GM19099 (cell line): Measurements from ENCODE around the gene FLOT1.

Experiments used
- POLR2A ChIP-seq: IDR thresholded peaks from 3 replicates; pipeline ENCODE4 v1.6.1; 2011; ENCODE audit warnings: low read depth; ENCODE audit not compliant: insufficient read length; ENCODE audit errors: extremely low read depth

FLOT1 gene

DNA sequence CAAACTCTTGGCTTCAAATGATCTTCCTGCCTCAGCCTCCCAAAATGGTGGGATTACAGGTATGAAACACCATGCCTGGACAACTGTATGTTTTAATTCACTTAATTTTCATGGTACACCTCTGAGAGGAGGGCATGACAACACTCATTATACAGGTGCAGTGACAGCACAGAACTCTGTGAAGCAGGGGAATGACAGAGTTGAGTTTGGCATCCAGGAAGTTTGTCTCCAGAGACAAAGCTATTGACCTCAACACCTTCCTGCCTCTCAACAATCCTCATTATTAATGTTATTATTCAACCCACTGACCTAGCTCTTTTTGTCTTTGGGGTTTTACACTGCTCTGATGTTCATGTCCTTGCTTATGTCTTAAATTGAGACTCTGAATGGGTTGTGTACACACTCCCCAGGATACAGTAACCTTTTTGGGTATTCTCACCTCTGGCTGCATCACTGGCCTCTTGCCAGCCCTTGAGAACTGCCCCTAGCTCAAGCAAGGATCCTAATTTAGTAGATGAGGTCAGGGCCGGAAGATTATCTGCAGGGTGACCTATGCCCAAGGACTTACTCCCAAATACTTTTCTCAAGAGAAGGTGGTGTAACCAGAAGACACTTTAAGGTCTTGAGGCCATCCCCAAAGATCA lies 14.9 kb upstream of the FLOT1 start:
- no peak for TF ChIP-seq POLR2A

DNA sequence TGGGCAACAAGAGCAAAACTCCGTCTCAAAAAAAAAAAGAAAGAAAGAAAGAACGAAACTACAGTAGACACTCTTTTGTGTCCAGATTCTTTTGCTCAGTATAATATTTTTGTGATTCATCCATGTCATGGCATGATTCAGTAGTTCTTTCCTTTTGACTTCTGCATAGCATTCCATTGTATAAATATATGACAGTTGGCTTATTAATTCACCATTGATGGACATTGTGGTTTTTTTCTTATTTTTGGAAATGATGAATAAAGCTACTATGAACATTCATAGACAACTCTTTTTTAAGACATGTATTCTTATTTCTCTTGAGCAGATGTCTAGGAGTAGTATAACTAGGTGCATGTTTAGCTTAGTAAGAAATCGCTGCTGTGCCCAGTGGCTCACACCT lies 12.1 kb upstream of the FLOT1 start:
- no peak for TF ChIP-seq POLR2A

DNA sequence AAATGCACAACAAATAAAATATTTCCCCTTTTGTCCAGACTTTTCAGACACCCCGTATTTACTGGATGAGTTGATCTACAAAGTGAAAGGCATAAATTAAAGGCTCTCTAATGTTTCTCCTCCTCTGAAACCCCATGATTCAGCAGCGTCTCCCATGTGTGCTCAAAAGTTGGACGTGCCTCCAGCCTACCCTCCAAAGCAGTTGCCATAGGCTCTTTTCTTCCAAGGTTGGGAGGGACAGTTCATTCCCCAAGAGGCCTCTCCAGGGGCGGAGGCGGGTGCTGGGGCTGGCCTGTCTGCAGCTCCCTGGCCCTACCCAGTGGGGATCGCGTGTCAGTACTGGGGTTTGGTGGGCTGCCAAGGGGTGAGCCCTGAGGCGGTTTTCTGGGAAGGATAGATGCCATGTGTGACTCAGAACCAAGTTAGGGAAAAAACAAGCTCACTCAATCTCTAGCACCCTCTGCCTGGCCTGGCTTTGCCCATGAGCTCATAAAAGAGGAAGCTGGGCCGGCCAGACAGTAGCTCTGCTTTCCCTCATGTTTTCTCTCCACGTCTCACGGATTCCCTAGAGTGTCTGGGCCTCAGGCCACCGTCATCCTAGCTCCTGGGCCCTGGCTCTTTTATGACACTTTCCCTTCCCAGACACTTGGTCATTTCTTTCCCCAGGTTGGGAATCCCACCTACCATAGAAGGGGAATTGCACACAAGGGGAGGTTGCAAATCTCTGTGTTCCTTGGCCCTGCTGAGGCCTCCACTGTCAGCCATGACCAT lies 9.9 kb upstream of the FLOT1 start:
- TF ChIP-seq POLR2A = no peak

DNA sequence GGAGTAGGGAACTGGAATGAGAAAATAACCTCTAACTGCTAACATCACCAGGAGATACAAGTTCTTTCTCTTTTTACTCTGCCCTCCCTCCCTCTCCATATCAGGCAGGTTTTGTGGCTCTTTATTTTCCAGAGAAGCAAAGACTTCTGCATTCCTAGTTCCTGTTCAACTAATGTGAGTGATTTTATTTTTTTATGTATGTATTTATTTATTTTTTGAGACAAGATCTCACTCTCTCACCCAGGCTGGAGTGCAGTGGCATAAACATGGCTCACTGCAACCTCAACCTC lies 7.8 kb upstream of the FLOT1 start:
- TF ChIP-seq POLR2A = no peak

DNA sequence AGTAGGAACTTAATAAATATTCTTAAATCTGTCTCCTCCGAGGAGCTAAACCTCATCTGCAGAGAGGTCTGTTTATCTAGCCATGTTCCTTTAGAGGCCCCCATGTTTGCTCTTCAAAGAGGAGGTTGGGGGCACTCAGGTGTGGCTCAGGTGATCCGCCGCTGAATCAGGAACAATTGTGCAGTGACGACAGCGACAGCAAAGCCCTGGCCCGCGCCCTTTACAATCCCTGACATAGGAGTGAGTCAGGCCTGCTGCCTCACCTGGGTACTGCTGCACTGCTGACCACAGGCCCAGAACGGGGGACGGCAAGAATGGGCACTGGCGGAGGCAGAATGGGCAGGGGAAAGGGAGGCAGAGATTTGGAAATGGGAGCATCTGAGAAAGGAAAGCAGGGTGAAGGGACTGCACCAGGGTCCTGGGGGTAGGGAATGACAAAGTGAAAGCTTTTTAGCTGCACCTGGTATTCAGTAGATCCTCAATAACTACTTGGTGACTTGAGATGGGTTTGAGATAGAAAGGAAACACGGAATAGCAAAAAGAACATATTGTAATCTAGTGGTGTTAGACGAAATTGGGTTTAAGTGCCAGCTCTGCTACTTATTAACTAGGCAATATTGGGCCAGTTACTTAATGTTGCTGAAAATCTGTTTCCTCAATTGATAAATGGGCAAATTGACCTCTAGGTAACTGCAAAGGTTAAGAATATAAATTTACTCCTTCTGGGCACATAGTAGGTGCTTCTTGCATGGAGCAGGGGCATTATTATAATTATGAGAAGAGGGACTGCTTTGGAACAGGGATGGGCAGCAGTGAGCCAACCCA lies 7.3 kb upstream of the FLOT1 start:
- no peak for TF ChIP-seq POLR2A

DNA sequence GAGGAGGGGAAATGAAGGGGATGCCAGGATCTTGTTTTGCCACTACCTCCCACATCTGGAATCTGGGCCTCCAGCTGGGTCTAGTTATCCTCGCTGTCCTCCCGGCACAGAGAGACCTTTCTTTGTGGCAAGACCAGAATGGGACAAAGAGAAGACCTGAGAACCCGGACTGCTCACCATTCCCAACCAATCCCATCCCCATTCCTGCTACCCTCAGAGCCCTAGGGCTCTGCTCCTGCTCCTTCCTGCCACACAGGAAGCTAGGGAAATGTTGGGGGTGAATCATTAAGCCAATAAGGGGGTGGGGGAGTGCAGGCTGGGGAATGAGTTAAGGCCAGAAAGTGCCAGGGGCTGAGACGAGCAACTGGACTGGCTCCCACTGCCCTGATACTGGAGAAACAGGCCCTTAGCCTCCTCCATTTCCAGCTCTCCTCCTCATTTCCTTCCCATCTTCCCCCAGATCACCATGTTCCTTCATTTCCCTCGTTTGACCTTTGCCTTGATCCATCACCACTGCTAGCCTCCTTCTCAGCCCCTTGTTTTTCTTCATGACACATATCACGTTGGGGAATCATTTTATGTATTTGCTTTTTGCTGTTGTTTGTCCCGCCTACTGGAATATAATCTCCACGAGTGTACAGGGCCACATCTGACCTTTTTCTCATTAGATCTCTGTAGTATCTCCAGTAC lies 6.5 kb upstream of the FLOT1 start:
- no peak for TF ChIP-seq POLR2A

DNA sequence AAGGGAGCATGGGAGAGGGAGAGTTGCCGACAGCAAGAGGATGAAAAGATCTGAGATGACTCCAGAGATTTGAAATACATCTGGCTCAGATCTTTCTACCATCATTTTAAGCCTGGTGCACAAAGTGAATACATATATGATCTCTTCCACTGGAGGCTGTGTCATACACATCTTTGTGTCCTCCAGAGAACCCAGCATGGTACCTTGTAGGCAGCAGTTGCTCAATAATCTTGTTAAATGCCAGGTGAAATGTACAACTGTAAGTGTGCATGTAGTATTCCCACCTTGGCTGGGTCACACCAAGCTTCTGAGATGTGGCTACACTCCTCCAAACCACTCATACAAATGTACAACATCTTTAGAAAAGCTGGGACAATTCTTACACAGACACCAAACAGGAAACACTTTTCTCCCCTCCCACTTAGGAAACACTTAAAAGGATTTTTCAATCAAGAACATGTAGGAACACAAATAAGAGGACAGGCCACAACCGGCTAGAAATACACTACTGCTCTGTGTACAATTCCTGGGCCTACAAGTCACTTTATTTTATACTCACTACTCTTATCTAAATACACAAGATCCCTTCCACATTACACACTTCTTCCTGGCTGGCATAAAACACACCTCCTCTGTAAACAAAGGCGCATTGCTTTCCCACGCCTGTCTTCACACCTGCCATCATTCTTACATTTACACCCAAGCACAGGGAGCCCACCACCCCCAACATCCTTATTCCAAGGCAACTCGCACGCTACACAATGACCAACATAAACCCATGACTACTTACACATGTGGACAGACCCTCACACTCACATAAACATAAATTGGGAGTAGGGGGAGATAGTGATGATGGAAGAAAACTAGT lies 5.6 kb upstream of the FLOT1 start:
- no peak for TF ChIP-seq POLR2A

DNA sequence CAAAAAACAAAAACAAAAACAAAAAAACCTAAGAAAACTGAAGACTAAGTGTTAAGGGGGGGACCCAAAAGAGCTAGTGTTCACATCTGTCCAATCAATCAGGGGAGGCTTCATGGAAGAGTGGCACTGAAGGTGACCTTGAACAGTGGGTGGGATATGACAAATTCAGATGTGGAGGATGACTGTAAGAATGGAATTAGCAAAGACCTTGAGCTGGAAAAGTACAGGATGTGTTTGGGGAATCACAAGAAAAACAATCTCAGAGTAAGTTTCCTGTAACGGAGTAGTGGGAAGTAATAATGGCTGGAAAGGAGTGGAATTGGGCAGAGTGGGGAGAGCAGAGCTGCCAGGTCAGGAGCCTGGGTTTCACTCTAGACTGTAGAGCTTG lies 4.8 kb upstream of the FLOT1 start:
- no peak for TF ChIP-seq POLR2A

DNA sequence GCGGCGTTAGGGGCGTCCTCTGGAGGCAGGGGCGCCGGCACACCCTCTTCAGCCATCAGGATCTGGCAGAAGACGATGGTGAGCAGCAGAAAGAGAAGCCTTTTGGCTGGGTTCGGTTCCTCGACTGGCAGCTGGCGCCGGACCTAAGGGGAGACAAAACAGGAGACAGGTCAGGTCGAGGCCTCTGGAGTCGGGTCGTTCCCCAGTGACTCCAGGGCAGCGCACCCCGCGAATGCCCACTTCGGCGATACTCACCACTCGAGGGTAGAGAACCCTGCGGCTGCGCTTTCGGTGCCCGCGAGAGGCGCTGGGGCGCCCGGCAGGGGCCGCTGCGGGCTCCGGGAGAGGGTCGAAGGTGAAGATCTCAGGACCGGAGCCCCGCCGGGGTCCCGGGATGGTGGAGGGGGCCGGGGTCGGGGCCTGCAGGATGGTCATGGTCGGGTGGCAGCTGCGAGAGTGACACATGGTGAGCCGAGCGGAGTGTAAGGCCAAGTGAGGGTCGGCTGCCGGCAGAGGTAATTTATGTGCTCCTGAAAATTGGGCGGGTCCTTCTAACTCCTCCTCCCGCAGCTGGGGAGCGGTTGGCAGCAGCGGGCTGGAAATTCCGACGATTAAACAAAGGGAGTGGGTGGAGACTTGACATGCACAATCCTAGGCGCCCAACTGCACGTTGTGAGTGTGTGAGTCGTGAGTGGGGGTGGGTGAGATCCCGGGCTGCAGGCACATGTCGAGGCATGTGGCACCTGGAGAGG lies 1.7 kb upstream of the FLOT1 start, which contains the start of gene IER3:
IER3 (minus strand) TSS at position 494 of the 752 bp plus-strand sequence; CDS start at position 465, 29 bp downstream.
- peak; percentile 99 for TF ChIP-seq POLR2A

DNA sequence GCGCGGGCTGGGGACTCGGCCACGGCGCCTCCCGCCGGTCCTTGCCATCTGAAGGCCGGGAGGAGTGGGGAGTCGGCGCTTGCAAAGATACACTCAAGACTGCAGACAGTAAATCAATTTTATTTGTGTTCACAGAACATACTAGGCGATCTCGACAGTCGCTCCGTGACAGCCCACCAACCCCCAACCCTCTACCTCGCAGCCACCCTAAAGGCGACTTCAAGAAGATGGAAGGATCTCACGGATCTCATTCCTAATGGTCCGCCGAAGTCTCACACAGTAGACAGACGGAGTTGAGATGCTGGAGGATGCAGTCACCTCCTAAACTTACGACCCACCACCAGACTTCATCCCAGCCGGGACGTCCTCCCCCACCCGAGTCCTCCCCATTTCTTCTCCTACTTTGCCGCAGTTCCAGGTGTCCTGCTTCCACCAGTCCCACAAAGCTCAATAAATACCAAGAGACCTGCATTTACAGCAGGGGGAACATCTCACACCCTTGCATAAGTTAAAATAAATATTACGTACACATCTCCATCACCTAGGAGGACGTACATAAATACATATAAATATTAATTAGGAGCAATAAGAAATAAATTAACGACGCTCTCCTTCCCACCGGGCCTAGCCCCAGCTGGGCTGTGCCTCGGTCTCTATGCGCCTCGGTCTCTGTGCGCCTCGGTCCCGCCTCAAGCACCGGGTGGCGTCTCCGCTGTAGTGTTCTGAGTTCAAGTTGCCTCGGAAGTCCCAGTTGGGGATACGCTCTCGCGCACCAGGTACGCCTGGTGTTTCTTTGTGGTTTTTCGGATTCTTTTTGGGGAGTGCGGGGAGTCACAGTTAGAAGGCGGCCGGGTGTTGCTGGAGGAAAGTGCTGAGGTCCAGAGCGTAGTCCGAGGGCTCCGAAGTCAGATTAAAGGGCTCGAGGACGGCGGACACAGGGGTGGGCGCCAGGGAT lies 889 bp upstream of the FLOT1 start:
- no peak for TF ChIP-seq POLR2A

DNA sequence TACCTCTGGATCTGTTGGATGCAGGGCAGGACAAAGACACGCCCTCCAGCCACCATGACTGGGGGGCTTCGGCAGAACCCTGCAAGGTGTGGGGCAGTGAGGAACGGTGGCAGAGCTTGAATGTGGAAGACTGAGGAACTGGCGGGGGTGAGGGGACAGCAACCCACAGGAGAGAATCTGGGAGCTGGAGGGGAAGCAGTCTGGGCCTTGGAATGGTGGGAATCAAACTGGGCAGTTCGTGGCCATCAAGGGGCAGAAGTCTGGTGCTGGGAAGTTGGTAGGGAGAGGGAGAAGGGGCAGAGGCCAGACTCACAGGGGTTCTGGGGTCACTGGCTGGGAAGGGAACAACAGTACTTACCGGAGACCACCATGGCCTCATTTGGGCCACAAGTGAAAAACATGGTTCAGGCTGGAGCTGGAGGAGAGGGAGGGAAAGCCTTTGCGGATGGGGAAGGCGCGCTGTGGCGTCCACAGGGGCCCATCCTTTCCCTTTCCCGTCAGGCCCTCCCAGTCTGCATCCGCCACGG lies 635 bp downstream of the FLOT1 start:
- TF ChIP-seq POLR2A = no peak

DNA sequence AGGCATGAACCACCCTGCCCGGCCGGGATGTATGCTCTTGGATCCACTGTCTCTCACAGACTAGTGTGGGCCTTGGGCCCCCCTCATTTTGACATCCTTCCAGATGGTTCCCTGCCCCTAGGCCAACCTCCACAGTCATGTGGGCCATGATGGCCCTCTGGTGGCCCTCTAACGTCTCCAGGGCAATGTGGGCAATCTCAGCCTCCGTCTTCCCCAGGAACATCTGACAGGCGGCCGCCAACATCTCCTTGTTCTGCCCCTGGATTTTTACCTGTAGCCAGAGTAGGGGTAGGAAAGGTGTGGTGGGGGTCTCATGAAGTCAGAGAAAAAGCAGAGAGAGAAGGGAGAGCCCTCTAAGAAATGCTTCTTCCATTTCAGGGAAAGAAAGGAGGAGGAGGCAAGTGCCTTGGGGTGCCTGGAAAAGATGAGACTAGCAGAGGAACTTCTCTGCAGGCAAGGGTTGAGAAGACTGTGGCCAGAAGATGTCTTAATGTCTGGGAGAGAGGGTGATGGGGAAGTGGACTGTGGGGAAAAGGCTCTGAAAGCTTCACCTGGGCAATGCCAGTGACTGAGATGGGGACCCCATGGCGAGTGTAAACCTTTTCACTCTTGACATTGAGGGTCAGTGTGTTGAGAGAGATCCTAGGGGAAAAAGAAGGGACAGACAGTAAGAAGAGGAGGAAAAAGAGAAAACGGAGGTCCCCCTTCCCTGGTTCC lies 1.3 kb downstream of the FLOT1 start:
- TF ChIP-seq POLR2A = no peak
